MM.1S (cell line): ENCODE results near the gene PRKAG2.

ENCODE experiments used
- EZH2 ChIP-seq: fragments of 300-600 bp; sonication (generic); optimal IDR thresholded peaks from 2 replicates; pipeline ENCODE3; 2017; ENCODE audit warnings: low read depth, mild to moderate bottlenecking, antibody characterized with exemption, low read length, mixed read lengths
- EZH2phosphoT487 ChIP-seq: fragments of 300-600 bp; sonication (generic); IDR thresholded peaks from 2 replicates; pipeline ENCODE4 v1.6.1; 2018; ENCODE audit warnings: antibody characterized with exemption, low read length
- TF ChIP-seq, protein P1 (sequence below): fragments of 300-600 bp; sonication (generic); IDR thresholded peaks from 2 replicates; pipeline ENCODE4 v1.5.1; 2016; ENCODE audit warnings: antibody characterized with exemption, low read length, mixed read lengths

GRCh38 chr7:151634643-151635042 lies 242.3 kb downstream of the PRKAG2 start:
- TF ChIP-seq, protein P1, sequence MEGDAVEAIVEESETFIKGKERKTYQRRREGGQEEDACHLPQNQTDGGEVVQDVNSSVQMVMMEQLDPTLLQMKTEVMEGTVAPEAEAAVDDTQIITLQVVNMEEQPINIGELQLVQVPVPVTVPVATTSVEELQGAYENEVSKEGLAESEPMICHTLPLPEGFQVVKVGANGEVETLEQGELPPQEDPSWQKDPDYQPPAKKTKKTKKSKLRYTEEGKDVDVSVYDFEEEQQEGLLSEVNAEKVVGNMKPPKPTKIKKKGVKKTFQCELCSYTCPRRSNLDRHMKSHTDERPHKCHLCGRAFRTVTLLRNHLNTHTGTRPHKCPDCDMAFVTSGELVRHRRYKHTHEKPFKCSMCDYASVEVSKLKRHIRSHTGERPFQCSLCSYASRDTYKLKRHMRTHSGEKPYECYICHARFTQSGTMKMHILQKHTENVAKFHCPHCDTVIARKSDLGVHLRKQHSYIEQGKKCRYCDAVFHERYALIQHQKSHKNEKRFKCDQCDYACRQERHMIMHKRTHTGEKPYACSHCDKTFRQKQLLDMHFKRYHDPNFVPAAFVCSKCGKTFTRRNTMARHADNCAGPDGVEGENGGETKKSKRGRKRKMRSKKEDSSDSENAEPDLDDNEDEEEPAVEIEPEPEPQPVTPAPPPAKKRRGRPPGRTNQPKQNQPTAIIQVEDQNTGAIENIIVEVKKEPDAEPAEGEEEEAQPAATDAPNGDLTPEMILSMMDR: no peak
- no peak for TF ChIP-seq EZH2
- no peak for TF ChIP-seq EZH2phosphoT487
